SKM-1 (cell line): ENCODE measurements around the gene PADI4.
A peak's percentile ranks its signal among the peaks of the same experiment; 100 is the strongest.
"Not testable (repeated sequence)": the region's sequence is repeated elsewhere in the genome, so short reads cannot be mapped to it uniquely, and the experiment has no call there.

Source experiments
- DNase-seq: peaks from one replicate; lab custom pipeline; 2025; ENCODE audit not compliant: unreplicated experiment; lab: John Stamatoyannopoulos, UW

PADI4 gene

GRCh38 chr1:17313530-17314309, 5.7 kb downstream of the PADI4 start:
- DNase-seq = no peak

GRCh38 chr1:17314491-17314971, 6.5 kb downstream of the PADI4 start:
- no peak for DNase-seq

- no peak for DNase-seq
Observed at GRCh38 chr1:17315542-17316130, 7.6 kb downstream of the PADI4 start.

GRCh38 chr1:17316704-17317103, 8.7 kb downstream of the PADI4 start:
- no peak for DNase-seq

- DNase-seq = no peak
Observed at GRCh38 chr1:17318262-17318661, 10.3 kb downstream of the PADI4 start.

- DNase-seq = no peak
Observed at GRCh38 chr1:17319561-17320350, 11.8 kb downstream of the PADI4 start.

- DNase-seq = not testable (repeated sequence)
Observed at GRCh38 chr1:17321857-17322390, 13.9 kb downstream of the PADI4 start.

GRCh38 chr1:17328855-17329254, 20.9 kb downstream of the PADI4 start:
- DNase-seq = no peak

GRCh38 chr1:17329610-17330009, 21.6 kb downstream of the PADI4 start:
- no peak for DNase-seq

- DNase-seq = no peak
Observed at GRCh38 chr1:17330856-17331255, 22.9 kb downstream of the PADI4 start.

- no peak for DNase-seq
Observed at GRCh38 chr1:17333081-17333480, 25.1 kb downstream of the PADI4 start.

GRCh38 chr1:17335821-17336710, 28.1 kb downstream of the PADI4 start:
- peak; percentile 37 for DNase-seq

GRCh38 chr1:17338706-17339493, 30.9 kb downstream of the PADI4 start:
- DNase-seq = no peak

GRCh38 chr1:17339521-17339920, 31.5 kb downstream of the PADI4 start:
- DNase-seq = no peak

GRCh38 chr1:17340358-17340757, 32.4 kb downstream of the PADI4 start:
- DNase-seq = no peak

GRCh38 chr1:17342014-17342441, 34.0 kb downstream of the PADI4 start:
- no peak for DNase-seq

- not testable (repeated sequence) for DNase-seq
Observed at GRCh38 chr1:17345506-17345905, 37.5 kb downstream of the PADI4 start.

- DNase-seq = no peak
Observed at GRCh38 chr1:17346046-17346789, 38.2 kb downstream of the PADI4 start.
